HG03025 (cell line): ENCODE measurements around the gene TSSC4.
"Not testable (repeated sequence)": the region's sequence is repeated elsewhere in the genome, so short reads cannot be mapped to it uniquely, and the experiment has no call there.

Source experiments
- ATAC-seq: cut with Tn5 transposase; IDR thresholded peaks from one replicate; pipeline ENCODE4 v1.9.1; 2021; ENCODE audit warnings: mild to moderate bottlenecking, moderate library complexity; ENCODE audit not compliant: unreplicated experiment, low FRiP score

The TSSC4 gene

GRCh38 chr11:2400069-2400761 is at the start of gene TSSC4:
TSS of gene TSSC4 (plus strand) at chr11:2400750. CDS start at chr11:2402634, 1,884 bp downstream.
- peak; percentile 74 for ATAC-seq

- ATAC-seq, result no peak
These were observed 48.8 kb upstream of the TSSC4 start for GRCh38 chr11:2351701-2352100.

DNA sequence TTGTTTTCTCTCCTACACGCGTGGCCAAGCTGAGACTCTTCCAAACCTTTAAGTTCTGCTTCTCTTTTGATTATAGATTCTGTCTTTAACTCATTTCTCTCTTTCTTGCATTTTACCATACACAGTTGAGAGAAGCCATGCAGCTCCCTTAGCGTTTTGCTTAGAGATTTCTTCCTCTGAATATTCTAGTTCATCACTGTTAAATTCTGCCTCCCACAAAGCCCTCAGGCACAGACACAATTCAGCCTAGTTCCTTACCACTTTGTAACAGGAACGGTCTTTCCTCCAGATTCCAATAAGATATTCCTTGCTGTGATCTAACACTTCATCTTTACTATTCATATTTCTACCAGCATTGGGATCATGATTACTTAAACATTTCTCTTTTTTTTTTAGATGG is 48.1 kb upstream of the TSSC4 start:
- ATAC-seq, result no peak

DNA sequence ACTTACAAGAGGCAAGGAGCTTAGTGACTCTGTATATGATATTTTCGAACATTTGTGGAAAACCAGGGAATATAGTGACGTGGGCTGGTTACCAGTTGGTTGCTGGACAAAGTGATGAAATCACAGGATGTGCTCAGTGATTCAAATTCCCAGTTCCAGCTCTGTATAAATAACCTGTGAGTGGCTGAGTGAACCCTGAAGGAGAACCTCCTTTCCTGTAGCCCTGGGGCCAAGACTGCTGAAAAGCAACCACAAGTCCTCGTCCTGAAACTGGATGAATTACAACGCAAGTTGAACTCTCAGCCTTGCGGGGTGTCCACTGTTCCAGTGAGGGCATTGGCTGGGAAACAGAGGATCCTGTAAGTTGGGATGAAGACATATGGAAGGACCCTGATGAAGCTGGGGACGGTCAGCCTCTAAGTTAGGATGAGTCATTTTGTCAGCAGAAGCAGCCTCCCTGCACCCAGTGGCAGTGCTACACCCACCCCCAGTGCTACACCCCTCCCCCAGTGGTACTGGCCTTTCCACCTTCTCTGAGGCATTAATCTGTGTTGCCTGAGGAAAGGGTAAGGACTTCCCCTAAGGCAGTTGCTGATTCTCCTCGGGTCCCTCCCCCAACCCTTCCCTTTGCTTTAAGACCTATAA is 45.4 kb upstream of the TSSC4 start:
- ATAC-seq, result no peak

DNA sequence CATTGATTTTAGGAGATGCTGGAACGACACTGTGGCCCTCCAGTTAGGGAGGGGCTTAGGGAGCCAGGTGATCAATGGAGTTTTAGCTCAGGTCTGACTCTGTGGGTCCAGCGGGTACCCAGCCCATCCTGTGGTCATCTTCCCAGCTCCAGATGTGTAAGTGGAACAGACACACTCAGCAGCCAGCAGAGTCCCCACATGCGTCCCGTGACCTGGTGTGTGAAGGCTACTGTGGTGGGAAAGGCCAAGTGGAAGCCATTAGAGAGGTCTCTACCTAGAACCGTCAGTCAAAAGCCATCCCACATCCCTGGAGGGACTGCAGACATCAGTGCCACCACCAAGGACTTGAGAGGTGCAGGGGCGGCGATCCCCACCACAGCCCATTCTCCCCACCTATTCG is 43.3 kb upstream of the TSSC4 start:
- no peak for ATAC-seq

GRCh38 chr11:2357651-2358050 is 42.9 kb upstream of the TSSC4 start:
- ATAC-seq, result not testable (repeated sequence)

GRCh38 chr11:2358754-2359442 is 41.7 kb upstream of the TSSC4 start:
- ATAC-seq, result no peak

DNA sequence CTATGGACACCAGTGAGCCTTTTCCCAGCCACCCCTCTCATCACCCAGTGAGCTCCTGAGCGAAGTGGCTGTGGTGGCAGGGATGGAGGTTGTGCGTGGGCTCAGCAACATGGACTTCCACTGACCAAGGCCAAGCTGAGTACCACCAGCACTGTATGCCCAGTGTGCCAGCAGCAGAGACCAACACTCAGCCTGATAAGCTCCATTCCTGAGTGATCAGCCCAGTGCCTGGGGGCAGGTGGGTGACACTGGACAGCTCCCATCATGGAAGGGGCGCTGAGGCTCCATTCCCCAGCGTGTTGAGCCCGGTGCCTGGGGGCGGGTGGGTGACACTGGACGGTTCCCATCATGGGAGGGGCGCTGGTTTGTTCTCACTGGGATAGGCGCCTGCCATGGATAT is 41.0 kb upstream of the TSSC4 start:
- ATAC-seq, result no peak

GRCh38 chr11:2360081-2360642 is 40.4 kb upstream of the TSSC4 start:
- ATAC-seq, result no peak

GRCh38 chr11:2361565-2361964 is 39.0 kb upstream of the TSSC4 start:
- no peak for ATAC-seq

DNA sequence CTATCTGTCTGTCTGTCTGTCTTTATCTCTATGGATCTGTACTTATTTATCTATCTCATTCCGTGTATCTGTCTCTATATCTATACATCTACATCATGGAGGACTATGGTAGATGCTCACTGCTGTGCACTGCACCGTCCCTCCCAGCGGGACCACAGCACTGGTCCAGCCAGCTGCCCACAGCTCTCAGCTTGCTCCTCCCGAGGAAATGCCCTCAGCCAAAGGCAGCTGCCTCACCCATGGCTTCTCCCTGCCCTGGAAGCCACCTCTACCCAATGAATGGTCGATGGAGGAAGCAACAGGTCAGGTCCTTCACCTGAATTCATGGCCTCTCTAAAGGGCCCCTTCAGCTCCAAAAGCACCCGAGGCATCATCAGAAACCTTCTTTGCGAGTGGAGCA is 38.1 kb upstream of the TSSC4 start:
- ATAC-seq, result no peak

GRCh38 chr11:2363130-2363529 is 37.4 kb upstream of the TSSC4 start:
- no peak for ATAC-seq

- ATAC-seq, result no peak
These were observed 36.8 kb upstream of the TSSC4 start for GRCh38 chr11:2363577-2364370.

DNA sequence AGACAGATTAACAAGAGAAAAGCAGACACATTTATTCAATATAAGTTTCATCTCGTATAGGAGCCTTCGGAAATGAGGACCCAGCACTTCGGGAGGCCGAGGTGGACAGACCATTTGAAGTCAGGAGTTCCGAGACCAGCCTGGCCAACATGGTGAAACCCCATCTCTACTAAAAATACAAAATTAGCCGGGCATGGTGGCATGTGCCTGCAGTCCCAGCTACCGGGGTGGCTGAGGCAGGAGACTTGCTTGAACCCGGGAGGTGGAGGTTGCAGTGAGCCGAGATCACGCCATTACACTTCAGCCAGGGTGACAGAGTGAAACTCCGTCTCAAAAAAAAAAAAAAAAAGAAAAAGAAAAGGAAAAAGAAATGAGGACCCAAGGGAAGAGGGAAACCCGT is 36.2 kb upstream of the TSSC4 start:
- ATAC-seq, result not testable (repeated sequence)

- ATAC-seq, result no peak
These were observed 34.9 kb upstream of the TSSC4 start for GRCh38 chr11:2365571-2366210.

GRCh38 chr11:2366276-2366675 is 34.3 kb upstream of the TSSC4 start:
- ATAC-seq, result no peak

DNA sequence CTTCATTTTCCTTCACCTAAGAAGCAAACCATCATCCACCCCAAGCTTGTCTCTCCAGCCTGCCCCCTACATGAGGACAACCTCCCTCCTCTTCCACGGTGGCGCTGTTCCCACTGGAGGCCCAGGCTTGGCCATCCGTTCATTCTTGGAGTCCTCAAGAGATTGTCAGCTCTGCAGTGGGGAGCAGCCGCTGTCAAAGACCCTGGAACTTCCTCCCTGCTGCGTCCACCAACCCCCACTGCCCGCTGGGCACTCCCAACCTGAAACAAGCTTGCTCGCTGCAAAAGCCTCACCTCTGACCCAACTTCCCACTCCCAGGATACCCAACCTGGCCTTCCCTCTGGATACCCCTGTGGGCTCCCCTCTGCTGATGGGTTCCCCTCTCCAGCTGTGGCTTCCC is 33.8 kb upstream of the TSSC4 start:
- no peak for ATAC-seq

DNA sequence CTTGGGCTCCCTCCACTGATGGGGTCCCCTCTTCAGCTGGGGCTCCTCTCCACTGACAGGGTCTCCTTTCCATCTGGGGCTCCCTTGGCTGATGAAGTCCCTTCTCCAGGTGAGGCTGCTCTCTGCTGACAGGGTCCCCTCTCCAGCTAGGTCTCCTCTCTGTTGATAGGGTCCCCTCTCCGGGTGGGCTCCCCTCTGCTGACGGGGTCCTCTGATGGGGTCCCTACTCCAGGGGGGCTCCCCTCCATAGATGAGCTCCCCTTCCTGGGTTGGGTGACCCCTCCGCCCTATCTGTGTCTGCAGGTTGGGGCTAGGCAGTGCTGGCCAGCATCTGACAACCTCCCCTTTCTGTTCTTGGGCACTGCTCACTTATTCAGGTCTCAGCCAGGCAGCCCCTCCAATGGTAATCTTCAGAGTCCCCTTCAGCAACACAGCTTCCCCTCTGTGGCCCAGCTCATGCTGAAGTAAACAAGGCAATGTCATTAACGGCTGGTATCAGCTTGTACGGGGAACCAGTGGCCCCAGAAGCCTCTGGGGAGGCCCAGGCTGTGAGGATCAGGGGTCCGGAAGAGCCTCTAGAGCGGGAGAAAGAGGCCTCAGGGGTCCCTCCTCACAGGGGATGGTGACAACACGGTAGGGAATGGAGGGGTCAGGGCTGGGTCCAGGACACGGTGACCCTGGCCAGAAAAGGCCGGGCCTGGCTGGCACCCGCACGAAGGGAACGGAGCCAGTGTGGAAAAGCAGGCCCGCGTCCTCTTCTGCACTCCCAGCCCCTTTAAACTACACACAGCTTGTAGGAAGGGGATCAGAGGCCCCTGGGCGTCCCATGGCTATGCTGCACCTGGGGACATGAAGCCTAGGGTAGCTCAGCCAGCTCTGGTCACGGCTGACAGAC is 33.0 kb upstream of the TSSC4 start:
- ATAC-seq, result no peak

- no peak for ATAC-seq
These were observed 32.2 kb upstream of the TSSC4 start for GRCh38 chr11:2368178-2368850.
